Epithelial cell of proximal tubule (primary cell): ENCODE measurements around the gene SRSF5. TPM values are rescaled to one million over a fixed set of nuclear protein-coding genes. Genes with fewer than 3 reads are reported as not detected.

Source experiments
- DNase-seq: peaks from one replicate; pipeline ENCODE4 v3.0.0-alpha.2; 2011; ENCODE audit warnings: low read depth
- H3K4me3 ChIP-seq: 2 replicates; pipeline ENCODE4 v1.5.1; 2011; ENCODE audit warnings: low read depth, mild to moderate bottlenecking, low read length
- CTCF ChIP-seq: conservative IDR thresholded peaks from 2 replicates; pipeline ENCODE4 v1.5.1; 2012; ENCODE audit warnings: low read depth, mild to moderate bottlenecking, low read length
- total RNA-seq: library from RNA; depleted of rRNA; stranded (reverse); fragments of >200 nt; gene quantifications from 2 replicates; pipeline ENCODE4 v1.2.3, GENCODE V29; 2015

The SRSF5 gene
- total RNA-seq, 1 donor from 2014 or later: 151 TPM

- no peak for DNase-seq
- H3K4me3 ChIP-seq: no peak overlapping the region
- no peak for TF ChIP-seq CTCF
Observed at GRCh38 chr14:69794791-69795190, 27.8 kb downstream of the SRSF5 start.

- DNase-seq: no peak
- no peak overlapping the region for H3K4me3 ChIP-seq
- no peak for TF ChIP-seq CTCF
Observed at GRCh38 chr14:69795691-69796090, 28.7 kb downstream of the SRSF5 start.

GRCh38 chr14:69796797-69797500 lies 30.0 kb downstream of the SRSF5 start, which contains the start of gene SLC10A1:
SLC10A1 (minus strand) TSS chr14:69797241; CDS start chr14:69797155, 86 bp downstream.
- no peak for TF ChIP-seq CTCF
- no peak for DNase-seq
- no peak within 1 kb of the TSS for H3K4me3 ChIP-seq

- no peak for TF ChIP-seq CTCF
- DNase-seq: no peak
- H3K4me3 ChIP-seq: no peak overlapping the region
Observed at GRCh38 chr14:69797573-69798338, 30.8 kb downstream of the SRSF5 start.

GRCh38 chr14:69798339-69798735 lies 31.4 kb downstream of the SRSF5 start:
- no peak for DNase-seq
- no peak overlapping the region for H3K4me3 ChIP-seq
- TF ChIP-seq CTCF: no peak

GRCh38 chr14:69803753-69804152 lies 36.8 kb downstream of the SRSF5 start:
- H3K4me3 ChIP-seq: no peak overlapping the region
- no peak for DNase-seq
- peak; percentile 20 for TF ChIP-seq CTCF
